ENCODE measurements around the gene UGDH. TPM values are rescaled to one million over a fixed set of nuclear protein-coding genes. Genes with fewer than 3 reads are reported as not detected.
A peak's percentile ranks its signal among the peaks of the same experiment; 100 is the strongest.

Gene UGDH
- total and polyA plus RNA-seq, 9 of the 15 experiments (the other 6 are each of a cell fraction or from before 2014, with no cell fraction given) = 5.5 to 21.7 (median 16.2) TPM

- TF ChIP-seq ZNF780A (CRISPR knock-in tag; IDR thresholded peaks at IDR 0.05) (no peak), FOS (IDR thresholded peaks at IDR 0.05; ENCODE audit: extremely low read depth, insufficient read length) (no peak), RBFOX2 (IDR thresholded peaks at IDR 0.05; ENCODE audit: low read depth, low read length) (no peak), NCOA4 (IDR thresholded peaks at IDR 0.05; ENCODE audit: partially characterized antibody) (no peak), ZNF184 (CRISPR knock-in tag; IDR thresholded peaks at IDR 0.05) (no peak), TRIM25 (IDR thresholded peaks at IDR 0.05; ENCODE audit: borderline replicate concordance) (no peak), TBP (optimal IDR thresholded peaks at IDR 0.05; ENCODE audit: low read depth, low read length) (peak; percentile 37), GTF2F1 (IDR thresholded peaks at IDR 0.05; ENCODE audit: low read depth, low read length) (no peak), ZKSCAN8 (CRISPR knock-in tag; IDR thresholded peaks at IDR 0.05) (no peak), ZNF431 (CRISPR knock-in tag; IDR thresholded peaks at IDR 0.05) (no peak), THRA (IDR thresholded peaks at IDR 0.05) (0 out of 2 replicates have a peak, but pooled peaks have one; percentile 28), DMBX1 (CRISPR knock-in tag; IDR thresholded peaks at IDR 0.05; ENCODE audit: borderline replicate concordance) (peak; percentile 16; the same call in 1 of the 2 replicates), RUNX1 (IDR thresholded peaks at IDR 0.05; ENCODE audit: low read depth) (no peak), ZNF639 (CRISPR knock-in tag; conservative IDR thresholded peaks at IDR 0.05 in 1 of 2, IDR thresholded peaks at IDR 0.05 in 1 of 2) (peak in 1 of 2 experiments; percentile 40; a peak in 1 of 4 replicates), ZNF324 (CRISPR knock-in tag; IDR thresholded peaks at IDR 0.05) (no peak), ZC3H4 (CRISPR knock-in tag; IDR thresholded peaks at IDR 0.05; ENCODE audit: borderline replicate concordance) (no peak), CREM (IDR thresholded peaks at IDR 0.05; ENCODE audit: low read depth) (peak; percentile 97), CBX8 (IDR thresholded peaks at IDR 0.05; ENCODE audit: borderline replicate concordance, extremely low read depth, low read depth, low read length, poor library complexity, severe bottlenecking) (no peak), ZNF311 (CRISPR knock-in tag; IDR thresholded peaks at IDR 0.05) (0 out of 2 replicates have a peak, but pooled peaks have one; percentile 46), KHSRP (IDR thresholded peaks at IDR 0.05) (no peak), MAFG (tag; conservative IDR thresholded peaks at IDR 0.05) (no peak), SRSF7 (optimal IDR thresholded peaks at IDR 0.05; ENCODE audit: low read depth, low read length) (no peak), TCFL5 (CRISPR knock-in tag; conservative IDR thresholded peaks at IDR 0.05) (no peak), SIRT6 (IDR thresholded peaks at IDR 0.05; ENCODE audit: low read depth, low read length) (no peak)
Observed at GRCh38 chr4:39464886-39465501, 62.2 kb downstream of the UGDH start (continued).
